ENCODE measurements around the gene LTBR.
"Not testable (repeated sequence)": the region's sequence is repeated elsewhere in the genome, so short reads cannot be mapped to it uniquely, and the experiment has no call there.

LTBR gene

DNA sequence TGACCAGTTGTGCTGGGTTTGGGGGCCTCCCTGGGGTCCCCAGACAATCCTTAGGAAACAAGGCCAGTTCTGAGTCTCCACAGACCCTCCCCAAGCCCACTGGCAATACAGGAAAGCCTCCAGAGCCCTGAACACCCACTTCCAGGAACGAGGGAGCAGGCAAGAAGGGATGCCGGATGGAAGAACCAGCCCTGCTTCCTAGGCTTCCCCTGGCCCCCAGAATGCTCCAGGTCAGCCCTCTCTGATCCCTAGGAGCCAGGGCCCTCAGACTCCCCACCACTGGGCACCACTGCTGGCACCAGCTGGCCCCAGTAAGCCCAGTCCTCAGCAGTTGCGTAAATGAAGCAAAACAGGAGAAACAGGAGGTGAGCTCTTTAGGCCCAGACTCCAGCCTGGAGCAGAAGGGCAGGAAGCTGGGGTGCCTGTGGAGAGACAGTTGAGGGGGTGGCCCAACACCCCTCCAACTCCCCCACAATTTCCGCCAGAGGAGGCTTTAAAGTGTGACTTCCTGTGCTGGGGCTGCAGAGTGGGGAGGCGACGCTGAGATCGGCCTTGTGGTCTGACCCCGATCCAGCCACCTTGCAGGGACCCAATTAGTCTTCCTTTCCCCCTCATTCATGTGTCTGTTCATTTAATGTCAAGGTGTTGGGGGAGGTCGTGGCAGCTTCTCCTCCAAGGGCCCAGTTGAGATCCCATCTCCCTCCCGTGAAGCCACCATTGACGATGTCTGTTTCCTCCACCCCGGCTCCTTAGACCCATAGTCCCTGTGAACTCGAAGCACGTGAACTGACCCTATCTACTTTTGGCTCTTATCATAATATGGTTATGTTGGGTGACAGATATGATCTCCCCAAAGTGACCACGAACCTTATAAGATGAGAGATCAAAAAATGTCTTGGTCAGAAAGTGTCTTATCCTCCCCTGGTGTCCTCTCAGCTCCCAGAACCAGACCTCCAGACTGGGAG is 46.8 kb upstream of the LTBR start:
- H3K4me3 ChIP-seq (replicated peaks; ENCODE audit: low read depth, low read length), result peak overlapping the region; percentile 100
- TF ChIP-seq, protein P1, sequence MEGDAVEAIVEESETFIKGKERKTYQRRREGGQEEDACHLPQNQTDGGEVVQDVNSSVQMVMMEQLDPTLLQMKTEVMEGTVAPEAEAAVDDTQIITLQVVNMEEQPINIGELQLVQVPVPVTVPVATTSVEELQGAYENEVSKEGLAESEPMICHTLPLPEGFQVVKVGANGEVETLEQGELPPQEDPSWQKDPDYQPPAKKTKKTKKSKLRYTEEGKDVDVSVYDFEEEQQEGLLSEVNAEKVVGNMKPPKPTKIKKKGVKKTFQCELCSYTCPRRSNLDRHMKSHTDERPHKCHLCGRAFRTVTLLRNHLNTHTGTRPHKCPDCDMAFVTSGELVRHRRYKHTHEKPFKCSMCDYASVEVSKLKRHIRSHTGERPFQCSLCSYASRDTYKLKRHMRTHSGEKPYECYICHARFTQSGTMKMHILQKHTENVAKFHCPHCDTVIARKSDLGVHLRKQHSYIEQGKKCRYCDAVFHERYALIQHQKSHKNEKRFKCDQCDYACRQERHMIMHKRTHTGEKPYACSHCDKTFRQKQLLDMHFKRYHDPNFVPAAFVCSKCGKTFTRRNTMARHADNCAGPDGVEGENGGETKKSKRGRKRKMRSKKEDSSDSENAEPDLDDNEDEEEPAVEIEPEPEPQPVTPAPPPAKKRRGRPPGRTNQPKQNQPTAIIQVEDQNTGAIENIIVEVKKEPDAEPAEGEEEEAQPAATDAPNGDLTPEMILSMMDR (IDR thresholded peaks at IDR 0.05; ENCODE audit: low read length, missing control alignments), result no peak
- peak; percentile 49 for DNase-seq (ENCODE audit: low read depth)

DNA sequence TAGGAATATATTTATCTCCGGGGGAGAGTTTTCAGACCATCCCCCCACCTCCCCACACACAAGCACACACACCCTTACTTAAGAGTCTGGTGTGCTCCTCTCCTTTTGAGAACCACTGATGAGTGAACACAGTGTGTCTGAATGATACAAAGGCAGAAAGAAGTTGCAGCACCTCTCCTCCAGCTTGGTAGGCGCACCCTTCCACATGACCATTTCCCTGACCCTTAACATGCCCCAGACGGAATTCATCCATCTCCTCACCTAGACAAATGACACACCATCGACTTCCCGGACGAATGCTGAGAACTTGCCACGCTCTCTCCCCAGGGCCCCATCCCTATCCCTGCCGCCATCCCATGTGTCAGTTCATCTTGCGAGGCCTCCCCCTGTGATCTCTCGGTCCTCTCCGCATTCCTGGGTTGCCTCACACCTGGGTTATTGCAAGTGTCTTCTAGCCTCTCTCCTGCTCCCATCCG is 46.0 kb upstream of the LTBR start:
- TF ChIP-seq, protein P1 (IDR thresholded peaks at IDR 0.05; ENCODE audit: low read length, missing control alignments), result no peak
- peak overlapping the region; percentile 100 for H3K4me3 ChIP-seq (replicated peaks; ENCODE audit: low read depth, low read length)
- DNase-seq (ENCODE audit: low read depth), result peak; percentile 63

GRCh38 chr12:6338536-6338935 is 45.4 kb upstream of the LTBR start:
- DNase-seq (ENCODE audit: low read depth), result not testable (repeated sequence)
- peak overlapping the region; percentile 100 for H3K4me3 ChIP-seq (replicated peaks; ENCODE audit: low read depth, low read length)

DNA sequence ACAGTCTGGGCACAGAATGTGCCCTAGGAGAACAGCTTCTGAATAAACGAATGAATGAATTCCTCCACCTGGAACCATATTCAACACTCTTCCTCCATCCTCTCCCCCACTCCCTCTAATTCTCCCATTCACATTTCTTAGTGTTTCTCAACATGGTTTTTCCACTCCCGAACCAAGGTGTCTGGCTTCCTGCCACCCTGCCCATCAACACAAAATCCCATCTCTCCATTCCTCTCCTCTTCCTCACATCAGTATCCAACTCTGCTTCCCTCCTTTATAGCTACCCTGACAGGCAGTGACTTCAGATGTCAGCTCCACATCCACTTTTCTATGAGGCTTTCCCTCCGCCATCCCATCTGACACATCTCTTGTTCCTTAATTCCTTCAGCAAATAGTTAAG is 45.0 kb upstream of the LTBR start:
- H3K4me3 ChIP-seq (replicated peaks; ENCODE audit: low read depth, low read length), result peak overlapping the region; percentile 100
- peak; percentile 33 for DNase-seq (ENCODE audit: low read depth)
- TF ChIP-seq, protein P1 (IDR thresholded peaks at IDR 0.05; ENCODE audit: low read length, missing control alignments), result no peak

GRCh38 chr12:6340032-6340638 is 43.8 kb upstream of the LTBR start:
- DNase-seq (ENCODE audit: low read depth), result peak; percentile 71
- TF ChIP-seq, protein P1 (IDR thresholded peaks at IDR 0.05; ENCODE audit: low read length, missing control alignments), result no peak
- H3K4me3 ChIP-seq (replicated peaks; ENCODE audit: low read depth, low read length), result peak overlapping the region; percentile 100

GRCh38 chr12:6340745-6341416 is 43.1 kb upstream of the LTBR start:
- TF ChIP-seq, protein P1 (IDR thresholded peaks at IDR 0.05; ENCODE audit: low read length, missing control alignments), result no peak

More at GRCh38 chr12:6340745-6341416, 43.1 kb upstream of the LTBR start:
- H3K4me3 ChIP-seq (replicated peaks; ENCODE audit: low read depth, low read length), result peak overlapping the region; percentile 100
- DNase-seq (ENCODE audit: low read depth), result no peak

Measured in fibroblast of pulmonary artery (primary cell).